ENCODE measurements around the gene DENND2C. TPM values are rescaled to one million over a fixed set of nuclear protein-coding genes. Genes with fewer than 3 reads are reported as not detected.
A peak's percentile ranks its signal among the peaks of the same experiment; 100 is the strongest.

DENND2C gene
- total RNA-seq, 1 donor from 2014 or later = 1.6 TPM

DNA sequence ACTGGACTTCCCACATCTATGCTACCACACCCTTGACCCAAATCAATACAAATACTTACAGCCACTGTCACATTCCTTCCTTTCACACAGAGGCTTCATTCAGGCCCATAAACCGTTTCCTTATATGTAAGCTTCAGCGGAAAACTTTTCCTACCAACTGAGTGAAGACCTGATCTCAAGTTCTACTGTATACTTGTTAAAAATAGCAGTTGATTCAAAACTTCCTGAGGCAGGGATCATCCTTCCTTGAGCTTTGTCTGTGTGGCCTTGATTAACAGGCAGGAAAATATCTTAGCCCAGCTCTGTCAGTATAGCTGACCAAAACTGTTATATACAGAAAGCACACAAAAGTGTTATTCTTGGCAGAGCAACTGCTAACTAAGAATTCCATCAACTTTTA, 42.7 kb downstream of the DENND2C start:
- Mint-ChIP-seq H3K27me3 (ENCODE audit: unreplicated experiment) (peaks cover 18% of the 10 kb centered on the region), H3K27ac (ENCODE audit: unreplicated experiment) (peak overlapping the region; percentile 40), H3K36me3 (ENCODE audit: unreplicated experiment) (peaks cover 7% of the 10 kb centered on the region), H3K4me1 (ENCODE audit: unreplicated experiment) (peaks cover 10% of the 10 kb centered on the region), H3K9me3 (ENCODE audit: unreplicated experiment) (no peaks in the 10 kb centered on the region), H3K4me3 (ENCODE audit: unreplicated experiment) (no peak overlapping the region)
- no peak for DNase-seq (ENCODE audit: extremely low spot score, unreplicated experiment)
- no peak for TF ChIP-seq CTCF (IDR thresholded peaks at IDR 0.05)

- Mint-ChIP-seq H3K9me3 (ENCODE audit: unreplicated experiment) (no peaks in the 10 kb centered on the region), H3K27me3 (ENCODE audit: unreplicated experiment) (peaks cover 32% of the 10 kb centered on the region), H3K36me3 (ENCODE audit: unreplicated experiment) (peaks cover 5% of the 10 kb centered on the region), H3K4me1 (ENCODE audit: unreplicated experiment) (peaks cover 10% of the 10 kb centered on the region), H3K27ac (ENCODE audit: unreplicated experiment) (no peak overlapping the region), H3K4me3 (ENCODE audit: unreplicated experiment) (no peak overlapping the region)
- TF ChIP-seq CTCF (IDR thresholded peaks at IDR 0.05) = no peak
- DNase-seq (ENCODE audit: extremely low spot score, unreplicated experiment) = no peak
These were observed 46.5 kb downstream of the DENND2C start for GRCh38 chr1:114623364-114623763.

GRCh38 chr1:114620419-114620818, 49.4 kb downstream of the DENND2C start:
- peak; percentile 9 for TF ChIP-seq CTCF (IDR thresholded peaks at IDR 0.05)
- H3K27me3 Mint-ChIP-seq (ENCODE audit: unreplicated experiment) = peaks cover 25% of the 10 kb centered on the region
- no peaks in the 10 kb centered on the region for H3K9me3 Mint-ChIP-seq (ENCODE audit: unreplicated experiment)
- DNase-seq (ENCODE audit: extremely low spot score, unreplicated experiment) = no peak
- H3K36me3 Mint-ChIP-seq (ENCODE audit: unreplicated experiment) = peaks cover 8% of the 10 kb centered on the region
- no peaks in the 10 kb centered on the region for H3K4me1 Mint-ChIP-seq (ENCODE audit: unreplicated experiment)
- no peak overlapping the region for H3K4me3 Mint-ChIP-seq (ENCODE audit: unreplicated experiment)
- no peak overlapping the region for H3K27ac Mint-ChIP-seq (ENCODE audit: unreplicated experiment)

DNA sequence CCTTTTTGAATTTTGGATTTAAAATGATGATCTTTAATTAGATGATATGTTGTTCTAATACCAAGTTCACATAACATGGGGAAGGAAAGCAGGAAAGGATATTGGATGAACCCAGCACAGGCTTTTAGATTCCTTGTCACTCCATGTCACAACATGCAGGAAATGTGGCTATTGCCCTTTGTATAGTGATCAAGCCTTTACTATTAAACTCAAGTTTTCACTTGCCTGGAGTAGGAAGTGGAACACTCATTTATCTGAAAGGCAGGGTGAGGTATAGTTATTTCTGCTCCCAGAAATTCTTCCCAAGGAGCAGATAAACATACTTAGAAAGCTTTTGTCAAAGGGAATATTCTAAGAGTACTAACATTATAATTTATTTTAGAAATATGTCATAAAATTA, 51.2 kb downstream of the DENND2C start:
- peaks cover 34% of the 10 kb centered on the region for H3K27me3 Mint-ChIP-seq (ENCODE audit: unreplicated experiment)
- no peak overlapping the region for H3K4me3 Mint-ChIP-seq (ENCODE audit: unreplicated experiment)
- peaks cover 8% of the 10 kb centered on the region for H3K36me3 Mint-ChIP-seq (ENCODE audit: unreplicated experiment)

More for the DNA sequence above, 51.2 kb downstream of the DENND2C start:
- no peak for TF ChIP-seq CTCF (IDR thresholded peaks at IDR 0.05)
- Mint-ChIP-seq H3K4me1 (ENCODE audit: unreplicated experiment) (no peaks in the 10 kb centered on the region), H3K9me3 (ENCODE audit: unreplicated experiment) (no peaks in the 10 kb centered on the region), H3K27ac (ENCODE audit: unreplicated experiment) (no peak overlapping the region)
- no peak for DNase-seq (ENCODE audit: extremely low spot score, unreplicated experiment)
